Right lung (tissue), 5 donors: Measurements from ENCODE around the gene HPS6. TPM values are rescaled to one million over a fixed set of nuclear protein-coding genes. Genes with fewer than 3 reads are reported as not detected.

Source experiments
- DNase-seq, 2 donors: peaks; one replicate each; pipeline ENCODE4 v3.0.0-alpha.2; 2013
- polyA plus RNA-seq, 5 donors: library from polyadenylated mRNA; unstranded; fragments of 120-200 nt; gene quantifications; one replicate each; pipeline versions ENCODE4 v1.2.1 to v1.2.3, GENCODE V29; 2013; ENCODE audit warnings: inconsistent platforms in 1 of 5, low replicate concordance in 1 of 5; ENCODE audit not compliant: insufficient read length in 5 of 5, insufficient read depth in 1 of 5

The HPS6 gene
- polyA plus RNA-seq, 5 donors: 7.8 to 14.0 (median 9.7) TPM

DNA sequence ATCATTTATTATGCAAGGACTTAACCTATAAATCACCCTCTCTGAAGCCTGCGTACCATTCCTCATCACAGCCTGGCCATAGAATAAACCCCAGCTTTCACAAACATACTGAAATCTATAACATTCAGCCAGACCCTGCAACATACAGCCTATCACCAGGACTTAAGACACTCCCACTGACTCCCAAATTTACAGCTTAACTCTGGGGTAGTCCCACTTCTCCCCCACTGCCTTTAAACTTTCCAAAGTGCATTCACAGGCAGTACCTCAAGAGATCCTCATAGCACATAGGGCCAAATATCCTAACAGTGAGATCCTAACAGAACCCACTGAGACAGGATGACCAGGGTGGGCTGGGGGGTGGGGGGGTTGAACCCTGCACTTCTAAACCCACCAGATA is 51.5 kb downstream of the HPS6 start:
- no peak for DNase-seq

Other genes with a start within 250 kb of the HPS6 start
- gene OGA, start 246.9 kb upstream of the HPS6 start, polyA plus RNA-seq: 100 to 1,000 TPM; 166 to 263 (median 238) TPM
- 1 to 10 TPM; 5.9 to 8.4 (median 7.5) TPM for gene KCNIP2, start 221.5 kb upstream of the HPS6 start, polyA plus RNA-seq
- 10 to 100 TPM; 20.3 to 23.8 (median 21.8) TPM for gene ARMH3, start 9.2 kb upstream of the HPS6 start, polyA plus RNA-seq
- 100 to 1,000 TPM; 135 to 186 (median 147) TPM for gene LDB1, start 55.0 kb downstream of the HPS6 start, polyA plus RNA-seq
- 10 to 100 TPM; 33.7 to 48.3 (median 40.6) TPM for gene PPRC1, start 67.7 kb downstream of the HPS6 start, polyA plus RNA-seq
- 10 to 100 TPM; 78.3 to 85.5 (median 82.3) TPM for gene NOLC1, start 87.0 kb downstream of the HPS6 start, polyA plus RNA-seq
- under 1 TPM; 0.42 to 0.74 (median 0.47) TPM for gene ELOVL3, start 160.9 kb downstream of the HPS6 start, polyA plus RNA-seq
- 1 to 10 TPM in 1 of 5 donors, under 1 TPM in 3, not detected in 1; 0.21 to 2.3 (median 0.52) TPM for gene PITX3, start 176.2 kb downstream of the HPS6 start, polyA plus RNA-seq
- 10 to 100 TPM; 38.8 to 48.0 (median 44.6) TPM for gene GBF1, start 180.2 kb downstream of the HPS6 start, polyA plus RNA-seq